ENCODE data around the gene FITM1.

GRCh38 chr14:24135584-24135833 is 5.0 kb downstream of the FITM1 start:
- TF ChIP-seq CTCF (IDR thresholded peaks at IDR 0.05; ENCODE audit: low read depth, low read length, poor library complexity, severe bottlenecking) (no peak), EZH2phosphoT487 (IDR thresholded peaks at IDR 0.05; ENCODE audit: borderline replicate concordance, low read length) (no peak)

Measured in DOHH2 (cell line).